Common myeloid progenitor, CD34-positive (primary cell): ENCODE results near the gene MUC22.

Source experiments
- CTCF ChIA-PET: fragments of 350-600 bp; sonication (Branson Sonifier 250); formaldehyde crosslinking; loops from one replicate; lab custom pipeline; 2021; ENCODE audit warnings: antibody characterized with exemption; lab: Charles Lee
- POLR2A ChIA-PET: fragments of 350-600 bp; sonication (Branson Sonifier 250); formaldehyde crosslinking; loops from one replicate; lab custom pipeline; 2021; ENCODE audit warnings: antibody characterized with exemption; lab: Charles Lee
- DNase-seq, 3 donors: peaks; one replicate each; pipeline versions ENCODE4 v3.0.0 to v3.0.0-alpha.2; 2013
- H3K27ac ChIP-seq, 2 experiments: 1 replicate in 1 of 2; 2 replicates in 1 of 2; pipeline ENCODE4 v1.7.0; 2013; ENCODE audit warnings: inconsistent platforms in 2 of 2, low read length in 2 of 2, mild to moderate bottlenecking in 2 of 2, low read depth in 1 of 2, moderate library complexity in 1 of 2; ENCODE audit not compliant: severe bottlenecking in 2 of 2, insufficient read depth in 1 of 2, poor library complexity in 1 of 2
- H3K27me3 ChIP-seq, 5 experiments: replicated peaks in 2 of 5; 1 replicate in 3 of 5; 2 replicates in 2 of 5; pipeline versions ENCODE4 v1.6.1 to v1.7.0; 2013; ENCODE audit warnings: low read length in 4 of 5, mild to moderate bottlenecking in 2 of 5, moderate library complexity in 2 of 5, inconsistent platforms in 1 of 5; ENCODE audit not compliant: insufficient read depth in 5 of 5, control insufficient read depth in 4 of 5
- H3K36me3 ChIP-seq, 4 experiments: 1 replicate in 2 of 4; 2 replicates in 2 of 4; pipeline versions ENCODE4 v1.6.1 to v1.7.0; 2013; ENCODE audit warnings: low read length in 3 of 4, control low read depth in 1 of 4, mild to moderate bottlenecking in 1 of 4; ENCODE audit not compliant: control insufficient read depth in 4 of 4, insufficient read depth in 4 of 4
- H3K4me1 ChIP-seq, 4 experiments: 1 replicate in 3 of 4; 2 replicates in 1 of 4; pipeline versions ENCODE4 v1.6.1 to v1.7.1; 2013; ENCODE audit warnings: low read length in 3 of 4, mild to moderate bottlenecking in 3 of 4, control low read depth in 1 of 4, inconsistent platforms in 1 of 4, moderate library complexity in 1 of 4; ENCODE audit not compliant: control insufficient read depth in 4 of 4, insufficient read depth in 4 of 4; ENCODE audit errors: control extremely low read depth in 1 of 4
- H3K4me3 ChIP-seq, 7 experiments: 1 replicate in 4 of 7; 2 replicates in 3 of 7; pipeline versions ENCODE4 v1.5.1 to v1.7.0; 2013; ENCODE audit warnings: mild to moderate bottlenecking in 7 of 7, low read length in 6 of 7, moderate library complexity in 6 of 7, inconsistent platforms in 2 of 7, low read depth in 2 of 7, control low read depth in 1 of 7; ENCODE audit not compliant: insufficient read depth in 4 of 7, control insufficient read depth in 1 of 7; ENCODE audit errors: extremely low read depth in 1 of 7
- H3K9me3 ChIP-seq, 5 experiments: 1 replicate in 4 of 5; 2 replicates in 1 of 5; pipeline versions ENCODE4 v1.6.1 to v1.7.1; 2013; ENCODE audit warnings: low read length in 4 of 5, mild to moderate bottlenecking in 2 of 5, inconsistent platforms in 1 of 5, low read depth in 1 of 5, moderate library complexity in 1 of 5; ENCODE audit not compliant: control insufficient read depth in 4 of 5, insufficient read depth in 2 of 5; ENCODE audit errors: control extremely low read depth in 1 of 5
- WGBS: methylation state at CpG from one replicate; pipeline ENCODE4 v1.1.5; 2013; ENCODE audit not compliant: insufficient coverage; 5-methylcytosine and 5-hydroxymethylcytosine counted together

The MUC22 gene

GRCh38 chr6:31004794-31005193 lies 5.5 kb upstream of the MUC22 start:
- no peaks in the 10 kb centered on the region for H3K36me3 ChIP-seq
- WGBS: 95% methylated on average over 2 of the region's 4 CpGs
- ChIA-PET CTCF (interaction anchor here (0.9 to 1.0 kb wide), 2 partner anchors 12 to 29 kb away, joined by 3 read pairs; no protein-coding TSS in a partner anchor), POLR2A (no interaction called here)
- H3K9me3 ChIP-seq: no peaks in the 10 kb centered on the region
- peaks cover 0 to 3% (median 0%) of the 10 kb centered on the region in 4 experiments for H3K4me1 ChIP-seq
- peaks cover 0 to 5% (median 2%) of the 10 kb centered on the region in 5 experiments for H3K27me3 ChIP-seq
- H3K27ac ChIP-seq: no peak overlapping the region
- no peak overlapping the region for H3K4me3 ChIP-seq
- DNase-seq: no peak

GRCh38 chr6:31005249-31006020 lies 4.8 kb upstream of the MUC22 start:
- POLR2A ChIA-PET: no interaction called here
- Histone ChIP-seq H3K27ac (no peak overlapping the region), H3K9me3 (no peaks in the 10 kb centered on the region), H3K36me3 (no peaks in the 10 kb centered on the region), H3K4me3 (no peak overlapping the region), H3K4me1 (peaks cover 0 to 3% (median 0%) of the 10 kb centered on the region in 4 experiments), H3K27me3 (peaks cover 0 to 6% (median 2%) of the 10 kb centered on the region in 5 experiments)
- WGBS: 98% methylated on average over 6 of the region's 9 CpGs
- CTCF ChIA-PET: interaction anchor here (0.9 kb wide), 1 partner anchor 13 kb away, joined by 3 read pairs; no protein-coding TSS in a partner anchor
- no peak for DNase-seq

GRCh38 chr6:31007694-31008093 lies 2.6 kb upstream of the MUC22 start:
- H3K36me3 ChIP-seq: no peaks in the 10 kb centered on the region
- 78% methylated on average over 6 of the region's 8 CpGs for WGBS
- H3K27ac ChIP-seq: no peak overlapping the region
- CTCF ChIA-PET: no interaction called here
- DNase-seq: no peak
- H3K9me3 ChIP-seq: no peaks in the 10 kb centered on the region
- POLR2A ChIA-PET: no interaction called here
- peaks cover 0 to 3% (median 0%) of the 10 kb centered on the region in 4 experiments for H3K4me1 ChIP-seq
- peaks cover 0 to 7% (median 2%) of the 10 kb centered on the region in 5 experiments for H3K27me3 ChIP-seq
- no peak overlapping the region for H3K4me3 ChIP-seq

- Histone ChIP-seq H3K4me1 (peaks cover 0 to 3% (median 0%) of the 10 kb centered on the region in 4 experiments), H3K4me3 (no peak overlapping the region), H3K36me3 (no peaks in the 10 kb centered on the region), H3K9me3 (no peaks in the 10 kb centered on the region), H3K27me3 (peaks cover 0 to 7% (median 2%) of the 10 kb centered on the region in 5 experiments), H3K27ac (no peak overlapping the region)
- ChIA-PET CTCF (no interaction called here), POLR2A (no interaction called here)
- 94% methylated on average over 3 of the region's 4 CpGs for WGBS
- no peak for DNase-seq
Measured at GRCh38 chr6:31008165-31008564, 2.1 kb upstream of the MUC22 start.

- Histone ChIP-seq H3K4me1 (no peaks in the 10 kb centered on the region), H3K36me3 (no peaks in the 10 kb centered on the region), H3K4me3 (no peak overlapping the region), H3K27ac (no peak overlapping the region), H3K27me3 (peaks cover 0 to 8% (median 2%) of the 10 kb centered on the region in 5 experiments), H3K9me3 (peaks cover 0 to 5% (median 3%) of the 10 kb centered on the region in 5 experiments)
- POLR2A ChIA-PET: no interaction called here
- no peak for DNase-seq
- WGBS: 93% methylated on average over 6 of the region's 7 CpGs
- CTCF ChIA-PET: no interaction called here
Measured at GRCh38 chr6:31009731-31010130, 543 bp upstream of the MUC22 start.

- H3K27ac ChIP-seq: no peak overlapping the region
- no peak for DNase-seq
- WGBS: 82% methylated on average over 4 of the region's 6 CpGs
Measured at GRCh38 chr6:31011153-31011552, 879 bp downstream of the MUC22 start.

GRCh38 chr6:31016659-31017299 lies 6.5 kb downstream of the MUC22 start:
- Histone ChIP-seq H3K27me3 (peaks cover 0 to 12% (median 3%) of the 10 kb centered on the region in 5 experiments), H3K4me1 (no peaks in the 10 kb centered on the region), H3K36me3 (no peaks in the 10 kb centered on the region), H3K4me3 (no peak overlapping the region), H3K27ac (no peak overlapping the region), H3K9me3 (peaks cover 0 to 11% (median 7%) of the 10 kb centered on the region in 5 experiments)
- ChIA-PET CTCF (no interaction called here), POLR2A (no interaction called here)
- 93% methylated on average over 29 of the region's 36 CpGs for WGBS
- DNase-seq: no peak

More at GRCh38 chr6:31011153-31011552, 879 bp downstream of the MUC22 start:
- ChIA-PET POLR2A (no interaction called here), CTCF (no interaction called here)
- Histone ChIP-seq H3K9me3 (peaks cover 0 to 11% (median 7%) of the 10 kb centered on the region in 5 experiments), H3K4me1 (no peaks in the 10 kb centered on the region), H3K4me3 (no peak overlapping the region), H3K27me3 (peaks cover 0 to 10% (median 5%) of the 10 kb centered on the region in 5 experiments), H3K36me3 (no peaks in the 10 kb centered on the region)
